ENCODE results near the gene MTCL1.

DNA sequence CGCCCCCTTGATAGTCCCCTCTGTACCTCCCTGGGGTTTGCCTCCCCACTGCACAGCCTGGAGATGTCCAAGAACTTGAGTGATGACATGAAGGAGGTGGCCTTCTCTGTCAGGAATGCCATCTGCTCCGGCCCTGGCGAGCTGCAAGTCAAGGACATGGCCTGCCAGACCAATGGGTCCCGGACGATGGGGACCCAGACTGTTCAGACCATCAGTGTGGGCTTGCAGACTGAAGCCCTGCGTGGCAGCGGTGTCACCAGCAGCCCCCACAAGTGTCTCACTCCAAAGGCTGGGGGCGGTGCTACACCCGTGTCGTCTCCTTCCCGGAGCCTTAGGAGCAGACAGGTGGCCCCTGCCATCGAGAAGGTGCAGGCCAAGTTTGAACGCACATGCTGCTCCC, 119.9 kb downstream of the MTCL1 start:
- TF ChIP-seq FOXM1 (IDR thresholded peaks at IDR 0.05; ENCODE audit: borderline replicate concordance) (no peak), ARNT (IDR thresholded peaks at IDR 0.05) (no peak), L3MBTL2 (conservative IDR thresholded peaks at IDR 0.05) (no peak), BHLHE40 (IDR thresholded peaks at IDR 0.05; ENCODE audit: borderline replicate concordance) (no peak), LEF1 (IDR thresholded peaks at IDR 0.05; ENCODE audit: borderline replicate concordance) (no peak), FOXK2 (IDR thresholded peaks at IDR 0.05) (no peak), ZNF384 (IDR thresholded peaks at IDR 0.05) (no peak)
- TF ChIP-seq, protein P1, sequence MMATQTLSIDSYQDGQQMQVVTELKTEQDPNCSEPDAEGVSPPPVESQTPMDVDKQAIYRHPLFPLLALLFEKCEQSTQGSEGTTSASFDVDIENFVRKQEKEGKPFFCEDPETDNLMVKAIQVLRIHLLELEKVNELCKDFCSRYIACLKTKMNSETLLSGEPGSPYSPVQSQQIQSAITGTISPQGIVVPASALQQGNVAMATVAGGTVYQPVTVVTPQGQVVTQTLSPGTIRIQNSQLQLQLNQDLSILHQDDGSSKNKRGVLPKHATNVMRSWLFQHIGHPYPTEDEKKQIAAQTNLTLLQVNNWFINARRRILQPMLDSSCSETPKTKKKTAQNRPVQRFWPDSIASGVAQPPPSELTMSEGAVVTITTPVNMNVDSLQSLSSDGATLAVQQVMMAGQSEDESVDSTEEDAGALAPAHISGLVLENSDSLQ (IDR thresholded peaks at IDR 0.05), result no peak
